ENCODE data around the gene AHRR.
"Not testable (repeated sequence)": the region's sequence is repeated elsewhere in the genome, so short reads cannot be mapped to it uniquely, and the experiment has no call there.

Gene AHRR

DNA sequence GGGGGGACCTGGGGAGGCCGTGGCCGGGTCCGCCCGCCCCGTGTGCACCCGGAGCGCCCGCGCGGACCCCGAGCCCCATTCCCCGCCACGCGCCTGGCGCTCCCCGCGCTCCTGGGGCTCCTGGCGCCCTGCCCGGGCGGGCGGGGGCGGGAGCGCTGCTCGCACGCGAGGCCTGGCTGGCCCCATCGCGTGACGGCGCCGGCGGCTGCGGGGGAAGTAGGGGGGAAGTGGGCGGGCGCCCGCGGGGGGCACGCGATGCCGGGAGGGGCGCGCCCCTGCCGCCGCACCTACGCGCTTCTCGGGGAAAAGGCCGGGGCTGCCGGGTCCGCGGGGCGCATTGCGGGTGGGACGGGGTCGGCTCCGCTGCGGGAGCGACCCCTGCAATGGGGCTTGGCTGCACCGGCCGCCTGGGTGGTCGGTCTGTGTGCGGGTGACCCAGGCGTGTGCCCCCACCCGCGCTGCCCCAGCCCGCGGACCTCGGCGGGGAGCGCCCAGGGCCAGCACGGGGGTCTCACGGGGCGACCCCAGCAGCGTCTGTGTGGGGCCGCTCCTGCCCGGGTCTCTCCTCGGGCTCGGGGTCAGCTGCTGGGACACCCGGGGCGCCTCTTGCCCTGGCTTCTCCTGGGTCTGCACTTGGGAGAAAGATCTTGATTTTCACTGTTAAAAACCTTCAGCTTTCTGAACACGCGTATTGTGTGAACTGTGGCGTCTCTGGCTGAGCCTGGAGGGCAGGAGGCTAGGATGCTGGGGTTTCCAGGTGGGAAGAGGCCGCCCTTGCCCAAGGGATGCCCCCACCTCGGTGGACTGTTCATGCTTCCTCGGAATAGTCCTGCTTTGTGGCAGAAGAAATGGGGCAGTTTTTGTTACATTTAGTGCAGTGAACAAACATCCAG is 52.4 kb downstream of the AHRR start:
- no peak for DNase-seq (ENCODE audit: low read depth, low spot score)
- no peak overlapping the region for H3K27ac ChIP-seq

DNA sequence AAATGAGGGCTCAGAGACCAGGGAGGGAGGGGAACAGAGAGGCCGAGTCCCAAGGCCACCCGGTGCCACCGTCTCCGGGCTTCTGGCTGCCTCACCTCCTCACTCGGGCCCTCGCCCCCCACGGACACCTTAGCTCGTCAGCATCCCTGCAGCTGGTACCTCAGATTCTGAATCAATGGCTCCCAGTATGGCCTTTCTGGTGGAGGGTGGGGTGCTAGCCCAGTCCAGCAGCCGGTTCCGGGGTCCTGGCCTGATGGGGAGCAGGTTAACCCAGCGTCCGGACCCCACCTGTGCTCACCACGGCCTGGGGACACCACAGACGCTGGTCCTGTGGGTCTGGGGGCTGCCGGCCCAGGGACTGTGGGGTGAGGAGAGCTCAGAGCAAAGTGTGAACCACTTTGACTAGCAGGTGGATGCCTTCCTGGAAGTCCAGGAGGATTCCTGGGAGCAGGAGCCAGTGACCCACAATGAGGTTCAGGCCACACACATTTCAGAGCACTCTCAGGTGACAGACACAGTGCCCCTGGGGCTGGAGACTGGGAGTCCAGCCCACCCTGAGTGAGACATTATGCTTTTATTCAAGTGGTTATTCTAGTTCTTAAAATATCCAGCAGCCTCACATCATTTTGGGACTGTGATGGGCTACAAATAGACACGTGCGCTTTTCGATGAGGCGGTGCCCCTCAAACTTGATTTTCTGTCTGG is 53.3 kb downstream of the AHRR start:
- H3K27ac ChIP-seq: no peak overlapping the region
- no peak for DNase-seq (ENCODE audit: low read depth, low spot score)

DNA sequence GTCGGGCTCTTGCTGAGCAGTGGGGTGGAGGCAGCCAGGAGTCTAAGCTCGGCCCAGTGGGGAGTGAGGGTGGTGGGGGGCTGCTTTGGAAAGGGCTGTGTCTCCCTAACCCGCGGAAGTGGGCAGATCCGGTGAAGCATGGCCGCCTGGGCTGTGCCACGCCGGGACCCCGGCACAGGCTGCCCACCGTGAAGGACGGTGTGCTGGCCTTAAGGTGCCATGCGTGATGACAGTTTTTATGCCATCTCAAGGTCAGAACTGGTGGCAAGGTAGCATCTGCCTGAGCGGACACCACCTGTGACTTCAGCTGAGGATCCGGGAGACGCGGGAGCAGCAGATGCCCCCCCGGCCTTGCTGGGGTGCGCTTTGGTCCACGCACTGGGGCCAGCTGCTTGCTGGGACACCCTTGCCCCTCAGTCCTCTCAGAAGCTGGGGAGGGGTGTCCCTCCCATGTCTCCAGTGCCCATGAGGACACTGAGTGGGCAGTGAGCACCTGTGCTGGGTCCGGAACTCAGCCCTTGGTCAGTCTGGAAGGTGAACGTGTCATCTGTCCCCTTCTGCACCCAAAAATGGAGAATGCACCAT is 53.9 kb downstream of the AHRR start:
- no peak overlapping the region for H3K27ac ChIP-seq
- no peak for DNase-seq (ENCODE audit: low read depth, low spot score)

DNA sequence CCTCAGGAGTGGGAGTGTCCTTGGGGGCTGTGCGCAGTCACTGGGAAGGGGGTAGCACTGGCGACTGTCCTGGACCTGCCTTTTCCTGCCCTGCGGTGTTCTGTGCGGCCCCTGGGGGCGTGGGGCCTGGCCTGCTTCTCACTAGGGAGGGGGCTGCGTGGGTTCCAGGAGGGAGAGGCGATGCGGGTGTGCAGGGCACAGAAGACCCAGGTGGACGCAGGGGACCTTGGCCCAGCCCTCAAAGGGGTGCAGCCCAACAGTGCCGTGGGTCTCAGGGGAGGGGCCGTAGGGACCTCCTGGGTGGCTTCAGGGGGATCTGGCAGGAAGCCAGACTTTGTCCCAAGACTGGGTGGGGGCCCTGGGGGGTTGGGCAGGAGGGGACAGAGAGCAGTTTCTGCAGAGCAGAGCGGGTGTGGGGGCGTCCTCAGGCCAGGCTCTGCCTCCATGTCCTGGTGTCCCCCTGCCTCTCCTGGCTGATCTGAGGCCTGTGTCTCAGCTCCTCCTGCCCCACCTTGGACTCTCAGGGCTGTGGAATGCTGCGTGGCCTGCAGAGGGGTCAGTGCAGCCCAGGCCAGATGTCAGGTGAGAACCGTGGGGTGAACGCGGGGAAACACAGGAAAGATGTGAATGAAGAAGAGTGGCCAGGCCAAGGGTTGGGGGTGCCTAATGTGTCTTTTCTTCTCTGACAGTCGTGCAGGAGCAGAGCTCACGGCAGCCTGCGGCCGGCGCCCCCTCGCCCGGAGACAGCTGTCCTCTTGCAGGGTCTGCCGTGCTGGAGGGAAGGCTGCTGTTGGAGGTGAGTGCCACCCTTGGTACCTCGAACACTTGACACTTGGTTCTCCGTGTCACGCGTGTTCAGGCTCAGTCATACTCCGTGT is 54.6 kb downstream of the AHRR start:
- no peak overlapping the region for H3K27ac ChIP-seq
- DNase-seq (ENCODE audit: low read depth, low spot score): no peak

DNA sequence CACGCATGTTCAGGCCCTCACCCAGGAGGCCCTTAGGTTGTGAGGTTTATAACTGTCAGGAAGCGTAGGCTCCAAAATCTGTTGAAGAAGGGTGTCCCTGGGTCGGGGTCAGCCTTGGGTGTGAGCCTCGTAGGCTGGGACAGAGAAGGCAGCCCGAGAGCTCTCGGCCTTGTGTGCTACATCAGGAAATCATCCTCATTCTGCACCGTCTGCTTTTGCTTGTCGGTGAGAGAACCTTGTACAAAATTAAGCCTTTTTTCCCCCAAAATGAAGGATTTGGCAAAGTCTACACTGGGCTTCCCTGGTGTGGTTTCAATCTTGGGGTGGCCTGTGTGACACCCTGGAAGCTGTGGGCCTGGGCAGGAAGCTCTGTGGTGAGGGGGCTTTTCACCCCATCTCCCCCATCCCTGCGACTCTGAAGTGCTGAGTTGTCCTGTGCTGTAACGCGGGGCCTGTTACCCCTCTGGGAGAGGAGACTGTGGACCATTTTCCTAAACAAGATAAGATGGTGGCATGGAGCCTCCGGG is 55.3 kb downstream of the AHRR start:
- no peak for DNase-seq (ENCODE audit: low read depth, low spot score)
- no peak overlapping the region for H3K27ac ChIP-seq

DNA sequence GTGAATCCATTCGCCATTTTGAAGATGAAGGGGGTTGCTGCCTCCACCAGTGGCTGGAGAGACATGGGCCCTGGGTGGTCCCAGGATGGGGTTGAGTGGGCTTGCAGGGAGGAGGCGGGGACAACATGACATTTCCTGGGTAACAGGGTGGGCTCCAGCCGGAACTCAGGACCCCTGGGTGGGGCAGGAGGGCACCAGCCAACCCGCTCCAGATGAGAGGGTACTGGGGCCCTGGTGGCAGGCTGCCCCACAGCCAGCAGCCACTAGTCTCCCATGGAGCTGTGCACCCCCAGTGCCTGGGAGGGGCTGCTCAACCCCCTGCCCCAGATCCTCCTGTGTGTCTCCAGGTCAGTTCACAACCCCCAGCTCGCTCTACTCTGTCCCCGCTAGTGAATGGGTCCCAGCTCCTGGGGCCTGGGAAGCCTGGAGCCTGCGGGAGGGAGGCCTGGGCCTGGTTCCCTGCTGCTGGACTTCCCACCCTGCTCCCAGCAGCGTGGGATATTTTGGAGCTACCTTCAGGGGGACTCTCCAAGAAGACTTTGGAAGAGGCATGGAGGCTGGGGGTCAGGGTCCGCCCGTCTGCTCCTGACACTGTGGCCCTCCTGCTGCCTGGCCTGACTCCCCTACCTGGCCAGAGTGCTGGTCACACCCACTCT is 55.9 kb downstream of the AHRR start:
- no peak for DNase-seq (ENCODE audit: low read depth, low spot score)
- H3K27ac ChIP-seq: no peak overlapping the region

DNA sequence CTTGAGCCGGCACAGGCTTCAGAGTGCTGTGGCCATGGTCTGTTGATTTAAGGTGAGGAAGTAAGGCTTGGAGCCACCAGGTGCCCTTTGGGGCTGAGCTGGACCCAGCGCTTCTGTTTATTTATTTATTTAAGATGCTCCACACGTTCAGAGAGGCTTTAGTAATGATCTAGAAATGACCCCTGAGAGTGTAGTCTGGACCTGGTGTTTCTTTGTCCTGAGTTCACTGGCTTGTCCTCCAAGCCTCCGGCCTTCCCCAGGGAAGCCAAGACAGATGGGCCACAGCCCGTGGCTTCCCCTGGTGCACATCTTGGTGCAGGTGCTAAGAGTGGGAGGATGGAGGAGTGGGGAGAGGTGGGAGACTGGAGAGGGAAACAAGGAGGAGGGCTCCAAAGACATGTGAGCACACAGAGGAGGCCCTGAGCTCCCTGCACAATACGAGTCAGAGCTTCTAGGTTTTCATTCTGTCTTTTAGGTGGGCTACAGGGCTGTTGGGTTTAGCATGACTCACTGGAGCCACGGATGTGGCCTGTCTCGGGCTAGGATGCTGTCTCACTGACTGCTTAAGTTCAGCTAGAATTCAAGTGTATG is 56.9 kb downstream of the AHRR start:
- H3K27ac ChIP-seq: no peak overlapping the region
- no peak for DNase-seq (ENCODE audit: low read depth, low spot score)

DNA sequence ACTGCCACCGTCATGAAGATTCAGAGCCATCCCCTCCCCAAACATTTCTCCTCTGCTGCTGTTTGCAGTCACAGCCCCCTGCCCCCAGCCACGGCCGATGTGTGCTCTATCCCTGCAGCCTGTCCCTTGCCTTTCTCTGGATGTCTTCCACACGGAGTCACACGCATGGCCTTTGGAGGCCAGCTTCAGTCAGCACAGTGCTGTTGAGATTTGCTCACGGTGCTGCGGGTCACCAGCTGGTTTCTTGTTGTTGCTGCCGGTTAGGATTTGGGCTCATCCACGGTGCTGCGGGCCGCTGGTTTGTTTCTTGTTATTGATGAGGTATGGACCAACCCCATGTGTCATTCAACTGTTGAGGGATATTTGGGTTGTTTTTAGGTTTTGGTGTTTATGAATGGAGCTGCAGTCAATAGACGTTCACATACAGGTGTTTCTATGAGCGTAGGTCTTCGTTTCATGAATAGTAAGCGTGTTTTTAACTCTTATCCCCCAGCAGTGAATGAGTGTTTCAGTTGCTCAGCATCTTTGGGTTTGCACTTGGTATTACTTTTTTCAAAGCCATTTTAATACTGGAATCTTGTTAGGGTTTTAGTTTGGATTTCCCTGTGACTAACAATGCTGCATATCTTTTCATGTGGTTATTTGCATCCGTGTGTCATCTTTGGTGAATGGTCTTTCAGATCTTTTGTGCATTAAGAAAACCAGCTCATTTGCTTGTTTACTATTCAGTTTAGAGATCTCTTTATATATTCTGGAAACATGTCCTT is 57.6 kb downstream of the AHRR start:
- no peak overlapping the region for H3K27ac ChIP-seq

DNA sequence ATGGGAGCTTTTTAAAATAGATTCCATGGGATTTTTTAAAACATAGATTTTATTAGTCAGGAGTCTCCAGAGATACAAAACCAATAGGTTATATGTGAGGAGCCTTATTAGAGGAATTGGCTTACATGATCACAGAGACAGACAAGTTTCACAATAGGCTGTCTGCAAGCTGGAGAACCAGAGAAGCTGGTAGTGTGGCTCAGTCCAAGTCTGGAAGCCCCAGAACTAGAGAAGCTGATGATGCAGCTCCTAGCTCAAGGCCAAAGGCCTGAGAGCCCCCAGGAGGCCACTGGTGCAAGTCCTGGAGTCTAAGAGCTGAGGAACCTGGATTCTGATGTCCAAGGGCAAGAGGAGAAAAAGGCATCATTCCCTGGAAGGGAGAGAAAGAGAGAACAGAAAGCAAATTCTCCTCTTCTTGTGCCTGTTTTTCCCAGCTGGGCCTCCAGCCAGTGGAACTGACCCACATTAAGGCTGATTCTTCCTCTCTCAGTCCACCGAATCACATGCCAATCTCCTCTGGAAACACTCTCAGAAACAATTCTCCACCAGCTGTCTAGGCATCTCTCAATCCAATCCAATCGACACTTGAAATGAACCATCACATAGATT is 59.3 kb downstream of the AHRR start:
- no peak for DNase-seq (ENCODE audit: low read depth, low spot score)
- no peak overlapping the region for H3K27ac ChIP-seq

More for the DNA sequence above, 57.6 kb downstream of the AHRR start:
- no peak for DNase-seq (ENCODE audit: low read depth, low spot score)

DNA sequence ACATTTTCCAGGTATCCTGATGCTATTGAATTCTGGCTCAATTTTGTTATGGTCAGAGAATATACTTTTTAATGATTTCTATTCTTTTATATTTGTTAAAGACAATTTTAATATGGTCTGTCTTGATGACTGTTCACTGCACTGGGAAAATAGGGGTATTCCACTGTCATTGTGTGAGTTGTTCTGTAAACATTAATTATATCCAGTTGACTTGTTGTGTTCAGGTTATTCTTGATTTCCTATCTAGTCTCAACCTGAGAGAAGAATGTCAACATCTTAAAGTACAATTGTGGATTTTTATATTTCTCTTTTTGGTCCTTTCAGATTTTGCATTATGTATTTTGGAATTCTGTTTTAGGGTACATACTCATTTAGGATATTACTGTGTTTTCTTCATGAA is 61.6 kb downstream of the AHRR start:
- DNase-seq (ENCODE audit: low read depth, low spot score): no peak
- no peak overlapping the region for H3K27ac ChIP-seq

DNA sequence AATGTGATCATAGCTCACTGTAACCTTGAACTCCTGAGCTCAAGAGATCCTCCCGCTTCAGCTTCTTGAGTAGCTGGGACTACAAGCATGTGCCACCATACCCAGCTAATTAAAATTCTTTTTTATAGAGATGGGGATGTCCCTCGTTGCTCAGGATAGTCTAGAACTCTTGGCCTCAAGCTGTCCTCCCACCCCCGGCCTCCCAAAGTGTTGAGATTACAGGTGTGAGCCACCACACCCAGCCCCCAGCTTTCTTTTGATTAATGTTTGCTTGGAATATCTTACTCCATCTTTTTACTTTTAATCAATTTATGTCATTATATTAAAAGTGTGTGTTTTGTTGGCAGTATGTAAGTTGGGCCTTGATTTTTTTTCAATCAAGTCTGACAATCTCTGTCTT is 62.1 kb downstream of the AHRR start:
- DNase-seq (ENCODE audit: low read depth, low spot score): no peak
- H3K27ac ChIP-seq: no peak overlapping the region

DNA sequence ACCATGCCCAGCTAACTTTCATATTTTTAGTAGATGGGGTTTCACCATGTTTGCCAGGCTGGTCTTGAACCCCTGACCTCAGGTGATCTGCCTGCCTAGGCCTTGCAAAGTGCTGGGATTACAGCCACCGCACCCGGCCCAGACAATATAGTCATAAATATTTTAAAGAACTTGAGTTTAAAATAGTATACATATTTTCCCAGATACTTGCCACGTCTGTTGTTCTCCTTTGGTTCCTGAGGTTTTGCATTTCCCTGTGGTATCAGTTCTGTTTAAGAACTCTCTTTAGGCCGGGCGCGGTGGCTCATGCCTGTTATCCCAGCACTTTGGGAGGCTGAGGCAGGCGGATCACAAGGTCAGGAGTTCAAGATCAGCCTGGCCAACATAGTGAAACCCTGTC is 63.1 kb downstream of the AHRR start:
- not testable (repeated sequence) for DNase-seq (ENCODE audit: low read depth, low spot score); H3K27ac ChIP-seq

DNA sequence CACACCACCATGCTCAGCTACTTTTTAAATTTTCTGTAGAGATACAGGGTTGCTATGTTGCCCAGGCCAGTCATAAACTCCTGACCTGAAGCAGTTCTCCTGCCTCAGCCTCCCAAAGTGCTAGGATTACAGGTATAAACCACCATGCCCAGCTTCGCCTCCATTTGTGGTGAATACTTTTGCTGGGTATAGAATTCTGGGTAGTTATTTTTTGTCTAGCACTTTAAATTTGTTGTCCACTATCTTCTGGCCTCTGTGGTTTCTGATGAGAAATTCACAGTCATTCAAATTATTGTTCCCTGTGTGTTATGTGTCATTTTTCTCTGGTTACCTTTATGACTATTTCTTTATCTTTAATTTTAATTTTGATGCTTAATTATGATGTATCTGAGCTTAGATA is 63.8 kb downstream of the AHRR start:
- H3K27ac ChIP-seq: no peak overlapping the region
- DNase-seq (ENCODE audit: low read depth, low spot score): no peak

DNA sequence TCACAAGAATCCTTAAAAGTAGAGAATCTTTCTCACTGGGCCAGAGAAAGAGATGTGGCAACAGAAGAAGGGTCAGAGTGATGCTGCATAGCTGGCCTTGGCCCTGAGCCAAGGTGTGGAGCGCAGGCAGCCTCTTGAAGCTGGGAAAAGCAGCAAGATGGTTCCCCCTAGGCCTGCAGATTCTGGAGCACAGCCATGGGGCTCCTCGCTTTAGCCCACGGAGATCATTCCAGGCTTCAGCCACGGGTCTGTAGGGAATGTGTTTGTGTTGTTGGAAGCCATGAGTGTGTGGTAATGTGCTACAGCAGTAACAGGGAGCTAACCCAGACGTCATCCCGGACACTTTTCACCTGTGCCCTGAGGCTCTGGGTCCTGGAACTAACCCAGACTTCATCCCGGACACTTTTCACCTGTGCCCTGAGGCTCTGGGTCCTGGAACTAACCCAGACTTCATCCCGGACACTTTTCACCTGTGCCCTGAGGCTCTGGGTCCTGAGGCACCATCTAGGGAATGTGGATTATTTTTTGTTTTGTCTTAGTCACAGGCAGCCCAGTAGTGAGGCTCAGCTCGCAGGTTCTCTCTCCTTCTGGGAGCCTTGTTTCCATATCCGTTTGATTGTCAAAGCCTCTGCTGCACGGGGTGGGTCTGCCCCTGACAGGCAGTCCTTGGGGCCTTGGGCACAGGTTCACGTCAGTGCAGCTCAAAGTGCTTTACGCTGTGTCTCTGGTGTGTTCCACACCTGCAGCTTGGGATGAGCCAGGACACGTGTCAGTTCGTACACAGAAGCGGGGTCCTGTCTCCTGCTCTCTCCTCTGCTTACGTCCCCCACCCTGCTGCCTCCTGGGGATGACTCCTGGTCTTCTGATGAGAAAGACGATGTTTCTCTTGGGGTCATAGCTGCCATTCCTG is 65.2 kb downstream of the AHRR start:
- no peak for DNase-seq (ENCODE audit: low read depth, low spot score)
- no peak overlapping the region for H3K27ac ChIP-seq

DNA sequence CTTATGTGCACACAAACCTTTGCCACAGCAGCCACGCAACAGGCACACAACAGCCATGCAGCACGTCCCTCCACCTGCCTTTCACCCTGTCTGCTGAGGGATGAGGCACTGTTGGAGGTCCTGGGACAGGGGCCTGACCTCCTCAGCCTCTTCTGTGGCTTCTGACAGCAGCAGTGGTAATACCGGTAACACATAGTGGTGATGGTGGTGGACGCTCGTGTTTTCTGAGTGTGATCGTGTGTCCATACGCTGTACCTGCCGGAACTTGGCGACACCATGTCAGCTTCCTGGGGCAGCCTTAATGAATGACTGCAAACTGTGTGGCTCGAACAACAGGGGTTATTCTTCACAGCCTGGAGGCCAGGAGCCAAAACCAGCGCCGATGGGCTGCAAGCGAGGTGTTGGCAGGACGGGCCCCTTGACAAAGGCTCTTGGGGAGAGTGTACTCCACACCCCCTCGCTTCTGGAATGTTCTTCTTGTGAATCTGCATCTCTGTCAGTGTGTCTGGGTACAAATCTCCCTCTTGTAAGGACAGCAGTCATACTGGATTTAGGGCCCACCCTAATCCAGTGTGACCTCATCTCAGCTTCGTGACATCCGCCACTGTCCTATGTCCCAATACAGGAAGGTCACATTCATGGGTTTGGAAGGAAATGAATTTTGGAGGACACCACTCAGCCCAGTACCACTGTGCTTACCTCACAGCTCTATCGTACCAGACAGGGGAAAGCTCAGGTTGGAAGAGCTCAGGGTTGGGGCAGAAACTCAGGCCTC is 66.2 kb downstream of the AHRR start:
- DNase-seq (ENCODE audit: low read depth, low spot score): no peak
- H3K27ac ChIP-seq: no peak overlapping the region
